RWPE2 (cell line): ENCODE data around the gene CRB1.

Experiments used
- ATAC-seq: fragments of 200-7000 bp; cut with Tn5 transposase; 3 replicates; pipeline ENCODE4 v1.9.1; 2021; ENCODE audit warnings: low read depth
- DNase-seq: peaks from one replicate; pipeline ENCODE4 v3.0.0-alpha.2; 2020; ENCODE audit warnings: low spot score
- H3K27ac ChIP-seq: fragments of 450-650 bp; 2 replicates; pipeline ENCODE4 v1.5.1; 2017; ENCODE audit warnings: mild to moderate bottlenecking; ENCODE audit not compliant: poor library complexity, severe bottlenecking
- H3K27me3 ChIP-seq: fragments of 250-450 bp; sonication (Bioruptor Pico); 2 replicates; pipeline ENCODE4 v1.5.1; 2021; ENCODE audit warnings: mild to moderate bottlenecking, moderate library complexity; ENCODE audit not compliant: insufficient read depth, poor library complexity, severe bottlenecking
- H3K36me3 ChIP-seq: fragments of 250-450 bp; sonication (Bioruptor Pico); 2 replicates; pipeline ENCODE4 v1.5.1; 2020; ENCODE audit warnings: low read depth, mild to moderate bottlenecking, moderate library complexity
- H3K4me1 ChIP-seq: fragments of 250-450 bp; sonication (Bioruptor Pico); 2 replicates; pipeline ENCODE4 v1.5.1; 2021; ENCODE audit warnings: mild to moderate bottlenecking, moderate library complexity; ENCODE audit not compliant: insufficient read depth, poor library complexity, severe bottlenecking
- H3K4me3 ChIP-seq: fragments of 250-450 bp; sonication (Bioruptor Pico); 2 replicates; pipeline ENCODE4 v1.5.1; 2021; ENCODE audit warnings: mild to moderate bottlenecking, moderate library complexity; ENCODE audit not compliant: severe bottlenecking
- H3K9me3 ChIP-seq: fragments of 250-450 bp; sonication (Bioruptor Pico); 2 replicates; pipeline ENCODE4 v1.5.1; 2021; ENCODE audit warnings: mild to moderate bottlenecking, moderate library complexity; ENCODE audit not compliant: severe bottlenecking
- TF ChIP-seq, protein P1 (sequence below): fragments of 450-650 bp; IDR thresholded peaks from one replicate; pipeline ENCODE4 v1.5.1; 2017; ENCODE audit warnings: mild to moderate bottlenecking, moderate library complexity; ENCODE audit not compliant: poor library complexity, severe bottlenecking

CRB1 gene

DNA sequence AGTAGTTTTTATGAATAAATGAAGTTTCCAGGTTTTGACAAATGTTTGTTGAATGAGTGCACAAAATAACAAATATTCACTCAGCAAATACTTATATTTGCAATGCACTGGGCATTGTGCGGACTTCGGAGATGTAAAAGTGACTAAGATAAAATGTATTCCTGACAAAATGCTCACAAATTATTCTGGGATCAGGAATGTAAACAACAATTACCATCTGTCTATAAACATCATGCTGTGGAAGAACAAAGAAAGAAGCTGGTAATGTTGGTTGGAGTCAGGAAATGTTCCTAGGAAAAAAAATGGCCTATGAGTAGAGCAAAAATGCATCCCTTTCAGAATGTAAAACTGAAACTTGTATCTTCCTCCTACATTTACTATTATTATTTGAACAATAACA lies 68.5 kb downstream of the CRB1 start:
- Histone ChIP-seq H3K9me3 (no peaks in the 10 kb centered on the region), H3K27me3 (no peaks in the 10 kb centered on the region), H3K4me3 (no peak overlapping the region), H3K36me3 (no peaks in the 10 kb centered on the region), H3K27ac (no peak overlapping the region), H3K4me1 (no peaks in the 10 kb centered on the region)
- ATAC-seq (no peak), DNase-seq (no peak)
- TF ChIP-seq, protein P1, sequence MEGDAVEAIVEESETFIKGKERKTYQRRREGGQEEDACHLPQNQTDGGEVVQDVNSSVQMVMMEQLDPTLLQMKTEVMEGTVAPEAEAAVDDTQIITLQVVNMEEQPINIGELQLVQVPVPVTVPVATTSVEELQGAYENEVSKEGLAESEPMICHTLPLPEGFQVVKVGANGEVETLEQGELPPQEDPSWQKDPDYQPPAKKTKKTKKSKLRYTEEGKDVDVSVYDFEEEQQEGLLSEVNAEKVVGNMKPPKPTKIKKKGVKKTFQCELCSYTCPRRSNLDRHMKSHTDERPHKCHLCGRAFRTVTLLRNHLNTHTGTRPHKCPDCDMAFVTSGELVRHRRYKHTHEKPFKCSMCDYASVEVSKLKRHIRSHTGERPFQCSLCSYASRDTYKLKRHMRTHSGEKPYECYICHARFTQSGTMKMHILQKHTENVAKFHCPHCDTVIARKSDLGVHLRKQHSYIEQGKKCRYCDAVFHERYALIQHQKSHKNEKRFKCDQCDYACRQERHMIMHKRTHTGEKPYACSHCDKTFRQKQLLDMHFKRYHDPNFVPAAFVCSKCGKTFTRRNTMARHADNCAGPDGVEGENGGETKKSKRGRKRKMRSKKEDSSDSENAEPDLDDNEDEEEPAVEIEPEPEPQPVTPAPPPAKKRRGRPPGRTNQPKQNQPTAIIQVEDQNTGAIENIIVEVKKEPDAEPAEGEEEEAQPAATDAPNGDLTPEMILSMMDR: no peak

DNA sequence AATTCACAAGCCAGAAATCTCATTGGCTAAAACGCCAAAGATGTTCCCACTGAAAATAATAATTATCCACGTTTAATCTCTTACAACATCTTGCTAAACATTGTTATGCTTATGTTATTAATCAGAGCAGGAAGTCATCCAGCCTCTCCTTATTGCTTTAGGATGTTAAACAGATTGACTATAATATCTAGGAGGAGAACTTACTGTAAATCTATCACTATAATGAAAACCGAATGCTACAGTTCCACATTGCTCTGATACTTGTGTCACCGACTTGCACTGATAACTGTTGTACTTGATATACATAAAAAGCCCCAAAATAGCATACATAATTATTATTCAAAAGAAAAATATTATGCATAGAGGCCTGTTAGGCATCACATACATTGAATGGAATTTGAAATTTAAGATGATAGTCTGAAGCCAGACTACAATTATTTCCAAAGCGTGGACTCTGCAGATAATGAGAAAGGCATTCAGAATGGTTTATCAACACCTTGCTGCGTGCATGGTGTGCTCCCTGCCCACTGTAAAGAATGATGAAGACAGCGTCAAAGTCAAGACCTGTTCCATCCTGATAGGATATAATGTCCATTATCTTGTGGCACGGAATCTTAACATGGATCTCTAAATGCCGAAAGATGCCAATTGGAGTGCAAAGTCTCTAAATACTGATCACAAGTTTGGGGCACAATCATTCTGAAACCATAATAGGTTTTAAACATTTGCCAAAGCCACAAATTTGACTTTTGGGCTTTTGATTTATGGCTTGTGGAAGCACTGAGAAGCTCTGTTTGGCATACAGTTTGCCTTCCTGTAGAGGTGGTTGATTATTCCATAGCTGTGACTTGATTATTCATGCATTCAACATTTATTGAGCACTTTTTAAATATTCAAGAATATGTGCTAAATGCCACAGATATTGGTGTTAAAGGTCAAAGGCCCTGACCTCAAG lies 71.3 kb downstream of the CRB1 start:
- no peaks in the 10 kb centered on the region for H3K27me3 ChIP-seq
- H3K4me3 ChIP-seq: no peak overlapping the region
- no peak for DNase-seq
- H3K9me3 ChIP-seq: no peaks in the 10 kb centered on the region
- no peaks in the 10 kb centered on the region for H3K36me3 ChIP-seq
- H3K4me1 ChIP-seq: no peaks in the 10 kb centered on the region
- H3K27ac ChIP-seq: no peak overlapping the region
- ATAC-seq: no peak
- TF ChIP-seq, protein P1: no peak

DNA sequence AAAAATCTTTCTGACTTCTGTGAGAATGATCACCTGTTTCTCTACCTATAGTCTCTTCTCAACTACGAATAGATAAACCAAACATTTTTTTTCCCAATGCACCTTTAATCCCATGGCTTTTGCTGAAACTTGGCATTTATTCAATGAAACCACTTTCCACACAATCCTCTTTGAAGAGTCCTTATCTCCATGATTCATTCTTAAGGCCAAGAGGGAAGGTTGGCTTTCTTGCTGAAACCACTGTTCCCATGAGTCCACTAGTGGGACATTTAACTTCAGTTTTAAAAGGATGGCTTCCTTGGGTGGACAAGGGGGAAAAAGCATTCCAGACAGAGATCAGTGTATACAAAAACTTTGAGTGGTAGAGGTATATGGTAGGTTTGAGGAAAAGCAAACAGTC lies 73.6 kb downstream of the CRB1 start:
- DNase-seq (no peak), ATAC-seq (no peak)
- Histone ChIP-seq H3K27me3 (no peaks in the 10 kb centered on the region), H3K36me3 (no peaks in the 10 kb centered on the region), H3K4me1 (no peaks in the 10 kb centered on the region), H3K9me3 (no peaks in the 10 kb centered on the region), H3K27ac (no peak overlapping the region), H3K4me3 (no peak overlapping the region)
- TF ChIP-seq, protein P1: no peak

DNA sequence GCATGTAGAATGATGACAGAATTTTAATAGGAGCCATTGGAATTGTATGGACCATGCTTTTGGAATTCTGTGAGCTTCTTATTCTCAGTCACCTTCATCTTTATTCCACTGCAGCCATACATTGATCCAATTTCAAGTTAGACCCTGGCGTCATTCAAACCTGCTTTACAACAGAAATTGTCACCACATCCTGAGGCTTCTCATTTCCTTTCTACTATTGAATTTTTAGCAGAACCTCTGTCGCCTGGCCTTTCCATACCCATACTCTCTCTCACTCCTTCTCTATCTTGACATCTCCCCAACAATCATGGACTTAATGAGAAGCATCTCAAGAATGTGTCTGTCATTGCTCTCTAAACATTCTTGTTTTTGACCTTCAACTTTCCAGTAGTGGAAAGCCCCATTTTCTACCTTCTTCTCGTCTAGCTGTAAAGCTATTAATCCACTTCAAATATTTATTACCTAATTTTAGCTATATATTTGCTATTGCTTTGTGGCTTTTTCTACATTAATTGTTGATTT lies 74.1 kb downstream of the CRB1 start:
- DNase-seq (no peak), ATAC-seq (no peak)
- Histone ChIP-seq H3K4me3 (no peak overlapping the region), H3K27me3 (no peaks in the 10 kb centered on the region), H3K36me3 (no peaks in the 10 kb centered on the region), H3K9me3 (no peaks in the 10 kb centered on the region), H3K27ac (no peak overlapping the region), H3K4me1 (no peaks in the 10 kb centered on the region)
- TF ChIP-seq, protein P1: no peak

DNA sequence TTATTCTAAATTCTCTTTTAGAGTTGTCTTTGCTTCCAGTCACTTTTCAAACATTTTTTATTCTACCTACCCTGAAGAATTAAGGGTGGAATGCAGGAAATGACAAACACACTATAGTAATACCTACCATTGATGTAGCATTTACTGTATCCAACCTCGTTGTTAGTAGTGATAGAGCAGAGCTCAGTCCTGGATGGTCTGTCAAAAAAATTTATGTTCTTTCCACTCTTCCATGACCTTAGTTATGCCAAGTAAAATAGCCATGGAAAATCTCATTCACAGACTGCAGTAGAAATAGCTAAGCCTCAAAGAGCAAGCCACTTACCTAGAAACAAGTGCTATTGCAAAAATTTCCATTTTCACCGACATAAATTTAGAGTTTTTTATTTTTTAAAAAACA lies 74.6 kb downstream of the CRB1 start:
- DNase-seq (no peak), ATAC-seq (no peak)
- Histone ChIP-seq H3K4me3 (no peak overlapping the region), H3K27ac (no peak overlapping the region), H3K4me1 (no peaks in the 10 kb centered on the region), H3K27me3 (no peaks in the 10 kb centered on the region), H3K9me3 (no peaks in the 10 kb centered on the region), H3K36me3 (no peaks in the 10 kb centered on the region)
- TF ChIP-seq, protein P1: no peak
